H1 (cell line): ENCODE results near the gene CCDC80. TPM values are rescaled to one million over a fixed set of nuclear protein-coding genes. Genes with fewer than 3 reads are reported as not detected.

Experiments
- CTCF ChIA-PET: fragments of 300-600 bp; sonication (Branson Sonifier 250); formaldehyde crosslinking; loops from one replicate; lab custom pipeline; 2021; ENCODE audit not compliant: partially characterized antibody; lab: Charles Lee
- POLR2A ChIA-PET: fragments of 300-600 bp; sonication (Branson Sonifier 250); formaldehyde crosslinking; loops from one replicate; lab custom pipeline; 2021; ENCODE audit warnings: inconsistent platforms; ENCODE audit not compliant: partially characterized antibody; lab: Charles Lee
- DNase-seq, 2 experiments: peaks; one replicate each; pipeline versions ENCODE4 v3.0.0 to v3.0.0-alpha.2; 2010 to 2022; ENCODE audit warnings: low spot score in 2 of 2, low read depth in 1 of 2, mixed read lengths in 1 of 2
- FAIRE-seq: peaks from 2 replicates; lab custom pipeline; 2011; peaks lifted over from hg19 to GRCh38; lab: Jason Lieb, UNC
- H2AFZ ChIP-seq: 2 replicates; pipeline ENCODE4 v1.8.1; 2012; ENCODE audit warnings: low read length, inconsistent platforms
- H2AK5ac ChIP-seq: 2 replicates; pipeline ENCODE4 v1.6.1; 2013; ENCODE audit warnings: low read depth, low read length
- H2BK120ac ChIP-seq: replicated peaks from 2 replicates; pipeline ENCODE3; 2013; ENCODE audit warnings: low read depth, low read length, inconsistent platforms
- H2BK12ac ChIP-seq: 2 replicates; pipeline ENCODE4 v1.6.1; 2013; ENCODE audit warnings: low read depth, low read length
- H2BK15ac ChIP-seq: 2 replicates; pipeline ENCODE4 v1.6.1; 2013; ENCODE audit warnings: low read length
- H2BK20ac ChIP-seq: 2 replicates; pipeline ENCODE4 v1.6.1; 2013; ENCODE audit warnings: low read length
- H2BK5ac ChIP-seq: 2 replicates; pipeline ENCODE4 v1.6.1; 2013; ENCODE audit warnings: low read depth, low read length
- H3K14ac ChIP-seq: 2 replicates; pipeline ENCODE4 v1.6.1; 2013; ENCODE audit warnings: inconsistent platforms; ENCODE audit not compliant: insufficient read length
- H3K18ac ChIP-seq: 2 replicates; pipeline ENCODE4 v1.6.1; 2013; ENCODE audit warnings: low read length; ENCODE audit errors: extremely low read depth
- H3K23ac ChIP-seq: 2 replicates; pipeline ENCODE4 v1.6.1; 2013; ENCODE audit warnings: inconsistent platforms; ENCODE audit not compliant: insufficient read length
- H3K23me2 ChIP-seq: 2 replicates; pipeline ENCODE4 v1.6.1; 2013; ENCODE audit warnings: low read depth, low read length
- H3K27ac ChIP-seq: 2 replicates; pipeline ENCODE4 v1.6.1; 2011; ENCODE audit warnings: low read depth, low read length, inconsistent platforms
- H3K27me3 ChIP-seq, 4 experiments: replicated peaks in 1 of 4; 1 replicate in 1 of 4; 2 replicates in 3 of 4; pipeline versions ENCODE4 v1.6.1 to v1.8.1; 2011 to 2013; ENCODE audit warnings: low read length in 3 of 4, mild to moderate bottlenecking in 3 of 4, inconsistent platforms in 2 of 4, mixed read lengths in 2 of 4, moderate library complexity in 1 of 4; ENCODE audit not compliant: control insufficient read depth in 3 of 4, insufficient read depth in 3 of 4; ENCODE audit errors: extremely low read depth in 1 of 4
- H3K36me3 ChIP-seq, 4 experiments: 2 replicates each; pipeline versions ENCODE4 v1.6.1 to v1.8.1; 2011 to 2013; ENCODE audit warnings: mild to moderate bottlenecking in 4 of 4, low read length in 3 of 4, moderate library complexity in 2 of 4, control low read depth in 1 of 4, inconsistent platforms in 1 of 4; ENCODE audit not compliant: insufficient read depth in 4 of 4, control insufficient read depth in 2 of 4
- H3K4ac ChIP-seq: replicated peaks from 2 replicates; pipeline ENCODE3; 2013; ENCODE audit warnings: low read length, low read depth, mixed read lengths, inconsistent platforms; ENCODE audit not compliant: insufficient read length
- H3K4me1 ChIP-seq, 4 experiments: replicated peaks in 1 of 4; 1 replicate in 1 of 4; 2 replicates in 3 of 4; pipeline versions ENCODE4 v1.6.1 to v1.8.1; 2011 to 2013; ENCODE audit warnings: low read length in 3 of 4, inconsistent platforms in 2 of 4, mixed read lengths in 1 of 4; ENCODE audit not compliant: insufficient read depth in 4 of 4, control insufficient read depth in 3 of 4
- H3K4me2 ChIP-seq, 2 experiments: 2 replicates each; pipeline versions ENCODE4 v1.6.1 to v1.8.1; 2011 to 2013; ENCODE audit warnings: low read depth in 2 of 2, low read length in 2 of 2, control low read depth in 1 of 2, inconsistent platforms in 1 of 2, mild to moderate bottlenecking in 1 of 2; ENCODE audit not compliant: insufficient read depth in 1 of 2
- H3K4me3 ChIP-seq, 4 experiments: fragments of 200-600, 300-600 bp in 1 of 4; sonication (generic), shearing (Covaris generic), sonication (Bioruptor Twin) in 1 of 4; 2 replicates each; pipeline versions ENCODE4 v1.5.1 to v1.8.1; 2011 to 2016; ENCODE audit warnings: low read length in 4 of 4, low read depth in 3 of 4, control low read depth in 2 of 4, inconsistent platforms in 2 of 4, mild to moderate bottlenecking in 2 of 4, mixed read lengths in 1 of 4, moderate library complexity in 1 of 4; ENCODE audit not compliant: insufficient read depth in 2 of 4; ENCODE audit errors: extremely low read depth in 1 of 4
- H3K56ac ChIP-seq: replicated peaks from 2 replicates; pipeline ENCODE3; 2013; ENCODE audit warnings: low read depth, mild to moderate bottlenecking, mixed read lengths, low read length, inconsistent platforms; ENCODE audit not compliant: insufficient read length
- H3K79me1 ChIP-seq: 2 replicates; pipeline ENCODE4 v1.6.1; 2013; ENCODE audit warnings: low read depth, low read length, control low read depth
- H3K79me2 ChIP-seq, 2 experiments: 2 replicates each; pipeline versions ENCODE4 v1.6.1 to v1.8.1; 2012 to 2013; ENCODE audit warnings: low read length in 2 of 2, mild to moderate bottlenecking in 2 of 2, inconsistent platforms in 1 of 2; ENCODE audit not compliant: insufficient read depth in 2 of 2, control insufficient read depth in 1 of 2
- H3K9ac ChIP-seq, 4 experiments: replicated peaks in 1 of 4; 1 replicate in 1 of 4; 2 replicates in 3 of 4; pipeline versions ENCODE4 v1.6.1 to v1.8.1; 2011 to 2013; ENCODE audit warnings: low read depth in 3 of 4, low read length in 3 of 4, control low read depth in 2 of 4, mild to moderate bottlenecking in 2 of 4, moderate library complexity in 2 of 4, inconsistent platforms in 1 of 4; ENCODE audit errors: extremely low read depth in 1 of 4
- H3K9me3 ChIP-seq, 2 experiments: 2 replicates each; pipeline versions ENCODE4 v1.6.1 to v1.8.1; 2012 to 2013; ENCODE audit warnings: mild to moderate bottlenecking in 2 of 2, moderate library complexity in 2 of 2, control low read depth in 1 of 2, inconsistent platforms in 1 of 2, low read depth in 1 of 2, low read length in 1 of 2, mixed read lengths in 1 of 2; ENCODE audit not compliant: insufficient read depth in 2 of 2
- H4K20me1 ChIP-seq, 2 experiments: replicated peaks in 1 of 2; 2 replicates each; pipeline versions ENCODE3 to v1.8.1; 2011 to 2013; ENCODE audit warnings: inconsistent platforms in 2 of 2, low read length in 2 of 2, mild to moderate bottlenecking in 1 of 2; ENCODE audit not compliant: insufficient read depth in 2 of 2, control insufficient read depth in 1 of 2
- H4K5ac ChIP-seq: 2 replicates; pipeline ENCODE4 v1.6.1; 2013; ENCODE audit warnings: low read length, low read depth, mixed read lengths, inconsistent platforms; ENCODE audit not compliant: insufficient read length
- H4K8ac ChIP-seq: 2 replicates; pipeline ENCODE4 v1.8.0; 2013; ENCODE audit warnings: mild to moderate bottlenecking, moderate library complexity, low read length, inconsistent platforms; ENCODE audit not compliant: insufficient read depth; ENCODE audit errors: extremely low read depth
- H4K91ac ChIP-seq: replicated peaks from 2 replicates; pipeline ENCODE3; 2013; ENCODE audit warnings: low read length, mixed read lengths, inconsistent platforms; ENCODE audit not compliant: insufficient read length
- JUN ChIP-seq: IDR thresholded peaks from 2 replicates; pipeline ENCODE4 v1.6.1; 2011; ENCODE audit warnings: low read depth, mild to moderate bottlenecking, improper control_type of control experiment, low read length
- KDM4A ChIP-seq: IDR thresholded peaks from one replicate; pipeline ENCODE4 v1.7.1; 2012; ENCODE audit warnings: low read depth, mild to moderate bottlenecking, moderate library complexity, low read length, inconsistent platforms; ENCODE audit not compliant: severe bottlenecking
- SUZ12 ChIP-seq: fragments of 200-600 bp; sonication (generic); IDR thresholded peaks from 2 replicates; pipeline ENCODE4 v1.6.1; 2012; ENCODE audit warnings: mild to moderate bottlenecking, inconsistent platforms, low read length, moderate library complexity, mixed read lengths
- WGBS, 2 experiments: shearing (Covaris generic) in 1 of 2; methylation state at CpG; one replicate each; pipeline versions ENCODE4 v1.1.6 to v1.1.7; 2013 to 2015; ENCODE audit warnings: low lambda C conversion rate in 2 of 2, mixed read lengths in 2 of 2, inconsistent platforms in 1 of 2, low coverage in 1 of 2, missing lambda C conversion rate in 1 of 2; ENCODE audit not compliant: insufficient replicate concordance in 2 of 2, insufficient coverage in 1 of 2, insufficient read length in 1 of 2; ENCODE audit errors: extremely low coverage in 1 of 2, missing lambda C conversion rate in 1 of 2; 5-methylcytosine and 5-hydroxymethylcytosine counted together
- polyA plus RNA-seq, 7 experiments: library from polyadenylated mRNA; depleted of rRNA in 3 of 7; stranded (reverse) in 5 of 7; unstranded in 2 of 7; fragments of >200 nt in 5 of 7; fragments of 200-250 nt in 2 of 7; gene quantifications; 1 replicate in 5 of 7; 2 replicates in 1 of 7; 4 replicates in 1 of 7; pipeline versions ENCODE4 v1.2.1 to v1.2.3, GENCODE V29; 2011 to 2013; ENCODE audit warnings: missing spikeins in 2 of 7, mixed read lengths in 2 of 7
- total RNA-seq: library from RNA; stranded (reverse); fragmentation: NEBNext Ultra II Directional; extraction: Animal tissue kit (Norgen Biotek cat#: 25700); gene quantifications from 2 replicates; pipeline ENCODE4 v1.2.1, GENCODE V29; 2021
- TF ChIP-seq, protein P1 (sequence below): IDR thresholded peaks from 2 replicates; pipeline ENCODE4 v1.6.1; 2012; ENCODE audit warnings: inconsistent platforms

Gene CCDC80
- total and polyA plus RNA-seq, 2 of the 8 experiments (the other 6 are each of a cell fraction or from before 2014, with no cell fraction given): 1.1 to 12.9 TPM

DNA sequence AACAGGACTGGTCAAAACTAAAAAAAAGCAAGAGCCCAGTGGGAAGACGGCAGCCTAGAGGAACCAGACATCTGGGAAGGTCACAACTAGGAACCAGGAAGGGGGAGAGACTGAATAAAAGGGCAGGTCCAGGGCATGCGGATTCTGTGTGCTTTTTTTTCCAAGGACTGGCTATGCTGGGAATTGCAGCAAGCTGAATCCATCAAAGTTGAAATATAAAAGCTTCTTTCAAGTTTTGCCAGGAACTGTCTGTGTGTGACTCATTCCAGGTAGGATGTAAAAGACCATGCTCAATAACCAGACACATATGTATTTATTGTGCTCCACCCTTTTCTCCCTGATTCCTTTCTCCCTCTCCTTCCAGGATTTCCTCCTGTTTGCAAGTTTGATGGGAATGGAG, 47.9 kb upstream of the CCDC80 start:
- DNase-seq: no peak
- CTCF ChIA-PET: interaction anchor here (0.9 to 1.4 kb wide), 6 partner anchors 15 to 290 kb away, joined by 3 to 4 read pairs (median 3); no protein-coding TSS in a partner anchor

More for the DNA sequence above, 47.9 kb upstream of the CCDC80 start:
- no peak overlapping the region for H3K23ac ChIP-seq
- H4K5ac ChIP-seq: no peak overlapping the region
- H3K27me3 ChIP-seq: no peaks in the 10 kb centered on the region
- H3K4me3 ChIP-seq: no peak overlapping the region
- no peak overlapping the region for H4K8ac ChIP-seq
- H3K4me2 ChIP-seq: no peak overlapping the region
- peaks cover 1 to 7% (median 3%) of the 10 kb centered on the region in 4 experiments; a peak in 3 of 7 replicates for H3K4me1 ChIP-seq
- H3K4ac ChIP-seq: no peak overlapping the region
- H3K9me3 ChIP-seq: peaks cover 0 to 3% of the 10 kb centered on the region in 2 experiments; a peak in 1 of 4 replicates
- H4K91ac ChIP-seq: no peak overlapping the region
- H4K20me1 ChIP-seq: no peaks in the 10 kb centered on the region
- H3K14ac ChIP-seq: no peak overlapping the region
- H3K79me1 ChIP-seq: no peaks in the 10 kb centered on the region
- H3K9ac ChIP-seq: no peak overlapping the region
- no peak overlapping the region; the same call in 1 of the 2 replicates for H2AFZ ChIP-seq
- POLR2A ChIA-PET: interaction anchor here (1.2 kb wide), 1 partner anchor 23 kb away, joined by 3 read pairs; no protein-coding TSS in a partner anchor
- H2AK5ac ChIP-seq: no peak overlapping the region
- H3K27ac ChIP-seq: no peak overlapping the region
- no peak overlapping the region for H2BK15ac ChIP-seq
- no peak for FAIRE-seq
- H2BK5ac ChIP-seq: no peak overlapping the region
- H2BK120ac ChIP-seq: no peak overlapping the region
- H2BK20ac ChIP-seq: no peak overlapping the region
- no peak overlapping the region for H3K56ac ChIP-seq
- 70% methylated on average over 2 of the region's 2 CpGs; no CpG with 5 or more reads in 1 of the 2 experiments for WGBS, 2 experiments
- H2BK12ac ChIP-seq: no peak overlapping the region
- no peaks in the 10 kb centered on the region for H3K36me3 ChIP-seq
- no peaks in the 10 kb centered on the region for H3K23me2 ChIP-seq
- no peak overlapping the region for H3K18ac ChIP-seq
- no peaks in the 10 kb centered on the region; a peak in 1 of 4 replicates for H3K79me2 ChIP-seq
- no peak for TF ChIP-seq KDM4A
- TF ChIP-seq SUZ12: no peak
- TF ChIP-seq, protein P1, sequence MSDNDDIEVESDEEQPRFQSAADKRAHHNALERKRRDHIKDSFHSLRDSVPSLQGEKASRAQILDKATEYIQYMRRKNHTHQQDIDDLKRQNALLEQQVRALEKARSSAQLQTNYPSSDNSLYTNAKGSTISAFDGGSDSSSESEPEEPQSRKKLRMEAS: no peak
- no peak for TF ChIP-seq JUN
